HepG2 (cell line): ENCODE measurements around the gene IMP3. TPM values are rescaled to one million over a fixed set of nuclear protein-coding genes. Genes with fewer than 3 reads are reported as not detected.

ENCODE experiments used
- CEBPZ ChIP-seq: IDR thresholded peaks from 2 replicates; pipeline ENCODE4 v1.6.1; 2012; ENCODE audit warnings: low read length, improper control_type of control experiment
- CSRNP2 ChIP-seq: sonication (generic); formaldehyde crosslinking; conservative IDR thresholded peaks from 2 replicates; pipeline ENCODE4 v1.8.0; 2022; ENCODE audit warnings: low read depth, missing genetic modification reagents
- HOMEZ ChIP-seq: IDR thresholded peaks from 2 replicates; pipeline ENCODE4 v1.6.1; 2016; ENCODE audit warnings: low read depth
- HOXD1 ChIP-seq: sonication (generic); formaldehyde crosslinking; IDR thresholded peaks from 2 replicates; pipeline ENCODE4 v1.5.0; 2020; ENCODE audit warnings: missing genetic modification reagents
- IKZF5 ChIP-seq: IDR thresholded peaks from 2 replicates; pipeline ENCODE4 v1.6.1; 2018; ENCODE audit warnings: missing genetic modification reagents, mild to moderate bottlenecking, missing compliant biosample characterization
- KDM2A ChIP-seq: sonication (generic); formaldehyde crosslinking; IDR thresholded peaks from 2 replicates; pipeline ENCODE4 v1.4.0; 2020; ENCODE audit warnings: low read depth, missing genetic modification reagents, borderline replicate concordance
- MEF2D ChIP-seq: sonication (generic); formaldehyde crosslinking; IDR thresholded peaks from 2 replicates; pipeline ENCODE4 v1.5.1; 2020; ENCODE audit warnings: mild to moderate bottlenecking, missing genetic modification reagents
- NR2C2 ChIP-seq: sonication (generic); formaldehyde crosslinking; IDR thresholded peaks from 2 replicates; pipeline ENCODE4 v1.4.0; 2020; ENCODE audit warnings: missing genetic modification reagents, mild to moderate bottlenecking, moderate library complexity, borderline replicate concordance
- SSRP1 ChIP-seq: IDR thresholded peaks from 2 replicates; pipeline ENCODE4 v1.6.1; 2016; ENCODE audit warnings: control low read depth
- XRCC5 ChIP-seq: fragments of 200-400 bp; formaldehyde crosslinking; optimal IDR thresholded peaks from 2 replicates; pipeline ENCODE3; 2017; ENCODE audit warnings: mild to moderate bottlenecking, low read length
- ZBTB38 ChIP-seq: sonication (generic); formaldehyde crosslinking; IDR thresholded peaks from 2 replicates; pipeline ENCODE4 v1.5.1; 2020; ENCODE audit warnings: mild to moderate bottlenecking, missing genetic modification reagents
- ZHX1 ChIP-seq: sonication (generic); formaldehyde crosslinking; IDR thresholded peaks from 2 replicates; pipeline ENCODE4 v1.8.1; 2022; ENCODE audit warnings: low read depth, mild to moderate bottlenecking, missing genetic modification reagents
- ZKSCAN8 ChIP-seq: IDR thresholded peaks from 2 replicates; pipeline ENCODE4 v1.6.1; 2016; ENCODE audit warnings: borderline replicate concordance, missing genetic modification reagents, missing compliant biosample characterization
- ZNF282 ChIP-seq: fragments of 450-650 bp; IDR thresholded peaks from 2 replicates; pipeline ENCODE4 v1.6.1; 2018; ENCODE audit not compliant: partially characterized antibody
- ZNF34 ChIP-seq: sonication (generic); formaldehyde crosslinking; IDR thresholded peaks from 2 replicates; pipeline ENCODE4 v1.4.0; 2020; ENCODE audit warnings: mild to moderate bottlenecking, missing genetic modification reagents, borderline replicate concordance
- ZNF557 ChIP-seq: sonication (generic); formaldehyde crosslinking; IDR thresholded peaks from 2 replicates; pipeline ENCODE4 v1.4.0; 2020; ENCODE audit warnings: missing genetic modification reagents
- ZNF790 ChIP-seq: sonication (generic); formaldehyde crosslinking; IDR thresholded peaks from 2 replicates; pipeline ENCODE4 v1.8.0; 2022; ENCODE audit warnings: missing genetic modification reagents, mild to moderate bottlenecking, borderline replicate concordance
- ZSCAN20 ChIP-seq: sonication (generic); formaldehyde crosslinking; IDR thresholded peaks from 2 replicates; pipeline ENCODE4 v1.4.0; 2020; ENCODE audit warnings: missing genetic modification reagents, mild to moderate bottlenecking, borderline replicate concordance
- polyA plus RNA-seq, 8 experiments: library from polyadenylated mRNA; depleted of rRNA in 3 of 8; stranded (reverse) in 7 of 8; unstranded in 1 of 8; fragments of >200 nt; fragmentation: Illumina TruSeq in 4 of 8; extraction: Trizol in 4 of 8; gene quantifications; 2 replicates each; pipeline versions ENCODE4 v1.2.1 to v1.2.3, GENCODE V29; 2011 to 2016; ENCODE audit warnings: low read depth in 4 of 8, missing spikeins in 1 of 8, mixed read lengths in 1 of 8; ENCODE audit not compliant: insufficient read depth in 1 of 8
- total RNA-seq, 5 experiments: library from RNA; depleted of rRNA; stranded (reverse); fragments of >200 nt; fragmentation: Illumina TruSeq; extraction: Trizol; gene quantifications; 2 replicates each; pipeline ENCODE4 v1.2.3, GENCODE V29; 2016; ENCODE audit warnings: low read depth in 1 of 5

IMP3 gene
- total and polyA plus RNA-seq, 2 of the 13 experiments (the other 11 are each of a cell fraction or from before 2014, with no cell fraction given): 38.3 to 143 TPM

GRCh38 chr15:75625542-75626347 lies 14.3 kb downstream of the IMP3 start, which contains the start of gene SNUPN (continued):
- TF ChIP-seq ZHX1 (CRISPR knock-in tag) (no peak), ZNF282 (no peak), IKZF5 (CRISPR knock-in tag) (peak; percentile 86), HOMEZ (CRISPR knock-in tag) (peak; percentile 47; the same call in 1 of the 2 replicates), KDM2A (CRISPR knock-in tag) (peak; percentile 83), HOXD1 (CRISPR knock-in tag) (0 out of 2 replicates have a peak, but pooled peaks have one; percentile 58), CEBPZ (no peak), ZNF790 (CRISPR knock-in tag) (peak; percentile 62; the same call in 1 of the 2 replicates), CSRNP2 (no peak), ZBTB38 (CRISPR knock-in tag) (peak; percentile 53; the same call in 1 of the 2 replicates), ZKSCAN8 (CRISPR knock-in tag) (0 out of 2 replicates have a peak, but pooled peaks have one; percentile 22), XRCC5 (no peak), MEF2D (peak; percentile 37; the same call in 1 of the 2 replicates), ZNF557 (CRISPR knock-in tag) (no peak), NR2C2 (CRISPR knock-in tag) (peak; percentile 38; the same call in 1 of the 2 replicates), ZNF34 (CRISPR knock-in tag) (peak; percentile 92; the same call in 1 of the 2 replicates), SSRP1 (CRISPR knock-in tag) (no peak), ZSCAN20 (CRISPR knock-in tag) (no peak)
